NB4 (cell line): ENCODE results near the gene CA12.

Experiments
- CTCF ChIP-seq: IDR thresholded peaks from one replicate; pipeline ENCODE4 v1.5.1; 2012; ENCODE audit warnings: low read depth, low read length
- MAX ChIP-seq: IDR thresholded peaks from 2 replicates; pipeline ENCODE4 v1.6.1; 2011; ENCODE audit warnings: low read depth, low read length
- POLR2A ChIP-seq: IDR thresholded peaks from 2 replicates; pipeline ENCODE4 v1.6.1; 2011; ENCODE audit warnings: mild to moderate bottlenecking; ENCODE audit not compliant: insufficient read length; ENCODE audit errors: extremely low read depth

- TF ChIP-seq CTCF (no peak), POLR2A (no peak), MAX (no peak)
These were observed 8.3 kb downstream of the CA12 start for GRCh38 chr15:63373330-63373729.
